ENCODE results near the gene NELL2.

- TF ChIP-seq MYNN (IDR thresholded peaks at IDR 0.05): no peak
- TF ChIP-seq MYNN (CRISPR knock-in tag; IDR thresholded peaks at IDR 0.05): no peak
- TF ChIP-seq MXI1 (IDR thresholded peaks at IDR 0.05; ENCODE audit: low read depth, low read length): no peak
- no peak for TF ChIP-seq TEAD1 (CRISPR knock-in tag; IDR thresholded peaks at IDR 0.05)
- no peak for TF ChIP-seq ZNF165 (CRISPR knock-in tag; IDR thresholded peaks at IDR 0.05; ENCODE audit: borderline replicate concordance)
- no peak for TF ChIP-seq RCOR1 (IDR thresholded peaks at IDR 0.05; ENCODE audit: borderline replicate concordance in 1 of 2, low read depth in 2 of 2, low read length in 2 of 2)
- TF ChIP-seq CTCF (IDR thresholded peaks at IDR 0.05 in 2 of 3, conservative IDR thresholded peaks at IDR 0.05 in 1 of 3; ENCODE audit: insufficient read depth in 2 of 3, low read depth in 1 of 3, low read length in 3 of 3): no peak
- no peak for TF ChIP-seq DEAF1 (CRISPR knock-in tag; IDR thresholded peaks at IDR 0.05)
- no peak for TF ChIP-seq ARID1B (IDR thresholded peaks at IDR 0.05)
- no peak for TF ChIP-seq ZFP1 (CRISPR knock-in tag; IDR thresholded peaks at IDR 0.05)
- no peak for TF ChIP-seq JUN (IDR thresholded peaks at IDR 0.05; ENCODE audit: borderline replicate concordance, low read depth, low read length)
- TF ChIP-seq JUN (CRISPR knock-in tag; IDR thresholded peaks at IDR 0.05; ENCODE audit: borderline replicate concordance): no peak
- TF ChIP-seq NRF1 (conservative IDR thresholded peaks at IDR 0.05 in 1 of 2, IDR thresholded peaks at IDR 0.05 in 1 of 2): no peak
- TF ChIP-seq ZNF134 (CRISPR knock-in tag; conservative IDR thresholded peaks at IDR 0.05): no peak
- TF ChIP-seq E2F1 (CRISPR knock-in tag; IDR thresholded peaks at IDR 0.05): no peak
These were observed 59.6 kb downstream of the NELL2 start for GRCh38 chr12:44816446-44817017.

Measured in K562 (cell line).